GM21619 (cell line): ENCODE measurements around the gene VASN.

ENCODE experiments used
- ATAC-seq: cut with Tn5 transposase; IDR thresholded peaks from one replicate; pipeline ENCODE4 v1.9.1; 2021; ENCODE audit not compliant: unreplicated experiment

Gene VASN

DNA sequence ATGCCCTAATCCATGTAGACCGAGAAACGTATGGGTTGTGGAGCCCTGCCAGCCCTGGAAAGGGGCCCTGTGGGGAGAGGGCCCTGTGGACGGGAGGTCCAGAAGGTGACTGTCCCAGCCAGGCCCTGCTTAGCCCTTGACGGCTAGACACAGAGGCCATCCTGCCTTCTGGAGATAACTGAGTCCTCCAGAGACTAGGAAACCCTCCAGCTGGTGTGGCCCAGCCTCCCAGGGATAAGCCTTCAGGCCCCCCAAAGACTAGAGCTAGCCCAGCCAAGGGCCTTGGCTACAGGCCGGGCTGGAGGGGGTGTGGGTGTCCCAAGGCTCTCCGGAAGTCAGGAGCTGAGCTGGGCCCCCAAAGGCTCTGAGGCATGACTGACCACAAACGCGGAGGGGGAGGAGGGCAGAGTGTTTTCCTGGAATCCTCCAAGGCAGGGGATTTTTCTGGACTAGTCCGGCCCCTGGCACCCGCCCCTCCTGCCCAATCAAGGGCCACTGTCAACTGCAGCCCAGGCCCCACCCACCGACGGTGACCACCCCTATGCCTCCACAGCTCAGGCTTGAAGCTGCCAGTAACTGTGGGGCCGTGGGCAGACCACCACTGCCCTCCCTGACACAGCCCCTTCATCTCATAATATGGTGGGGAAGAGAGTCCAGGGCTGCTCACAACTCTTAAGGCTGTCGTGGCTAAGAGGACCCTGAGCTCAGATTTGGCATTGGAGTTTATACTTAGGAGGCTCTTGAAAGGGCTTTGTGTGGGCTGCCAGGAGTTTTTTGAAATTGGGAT, 885 bp upstream of the VASN start:
- ATAC-seq = no peak

DNA sequence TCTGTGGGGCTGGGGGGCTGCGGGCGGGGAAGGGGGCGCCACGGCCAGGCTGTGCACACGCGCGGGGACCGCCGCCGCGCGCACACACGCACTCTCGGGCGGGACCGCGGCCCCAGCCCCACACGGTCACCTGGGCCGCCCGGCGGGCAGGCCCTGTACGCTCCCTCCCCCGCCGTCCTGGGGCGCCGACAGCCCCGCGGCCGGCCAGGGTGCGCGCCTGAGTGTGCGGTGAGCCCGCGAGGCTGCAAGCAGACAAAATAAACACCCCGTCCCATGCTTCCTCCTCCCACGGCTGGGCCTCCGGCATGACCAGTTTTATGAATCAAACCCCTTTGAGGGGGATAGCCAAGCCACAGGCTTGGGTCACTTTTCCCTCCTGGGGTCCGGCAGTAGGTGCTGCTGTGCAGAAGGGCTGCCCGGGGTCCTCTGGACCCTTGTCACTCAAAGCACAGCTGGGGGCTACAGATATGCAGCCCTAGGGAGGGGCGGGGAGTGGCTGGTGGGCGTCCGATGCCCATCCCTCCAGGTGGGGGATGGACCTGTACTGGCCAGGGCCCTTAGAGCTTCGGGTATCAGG, 441 bp downstream of the VASN start:
- ATAC-seq = no peak

DNA sequence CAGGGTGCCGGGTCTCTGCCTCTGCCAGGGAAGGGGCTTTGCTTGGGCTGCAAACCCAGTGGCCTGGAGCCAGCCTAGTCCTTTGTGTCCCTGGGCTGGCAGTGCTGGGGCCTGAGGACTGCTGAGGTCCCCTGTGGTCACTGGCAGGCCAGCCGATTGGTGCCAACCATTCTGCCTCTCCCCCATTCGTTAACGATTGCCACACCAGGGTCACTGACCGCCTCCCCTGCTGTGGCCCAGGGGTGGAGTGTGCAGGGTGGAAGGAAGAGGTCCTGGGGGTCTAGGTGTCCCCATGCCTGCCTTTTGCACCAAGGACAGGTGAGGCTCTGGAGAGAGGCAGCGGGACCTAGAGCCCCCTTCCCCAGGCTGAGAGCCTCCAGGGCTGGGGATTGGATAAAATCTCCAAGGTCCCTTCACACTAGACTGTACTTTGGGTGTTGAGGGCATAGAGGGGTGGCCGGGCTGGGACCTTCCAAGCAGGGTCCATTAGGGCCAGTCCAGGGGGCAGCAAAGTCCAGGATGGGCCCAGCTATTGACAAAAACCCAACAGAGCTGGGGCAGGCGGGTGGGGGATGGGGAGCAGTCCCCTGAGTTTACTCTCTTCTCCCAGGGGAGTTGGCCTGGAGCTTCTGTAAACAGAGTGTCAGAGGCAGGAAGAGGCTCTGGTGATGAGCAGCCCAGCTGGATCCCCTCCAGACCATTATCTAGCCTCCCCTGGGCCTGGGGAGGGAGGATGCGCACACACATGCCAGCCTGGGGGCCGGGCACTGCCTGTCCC, 1.1 kb downstream of the VASN start:
- ATAC-seq = no peak

DNA sequence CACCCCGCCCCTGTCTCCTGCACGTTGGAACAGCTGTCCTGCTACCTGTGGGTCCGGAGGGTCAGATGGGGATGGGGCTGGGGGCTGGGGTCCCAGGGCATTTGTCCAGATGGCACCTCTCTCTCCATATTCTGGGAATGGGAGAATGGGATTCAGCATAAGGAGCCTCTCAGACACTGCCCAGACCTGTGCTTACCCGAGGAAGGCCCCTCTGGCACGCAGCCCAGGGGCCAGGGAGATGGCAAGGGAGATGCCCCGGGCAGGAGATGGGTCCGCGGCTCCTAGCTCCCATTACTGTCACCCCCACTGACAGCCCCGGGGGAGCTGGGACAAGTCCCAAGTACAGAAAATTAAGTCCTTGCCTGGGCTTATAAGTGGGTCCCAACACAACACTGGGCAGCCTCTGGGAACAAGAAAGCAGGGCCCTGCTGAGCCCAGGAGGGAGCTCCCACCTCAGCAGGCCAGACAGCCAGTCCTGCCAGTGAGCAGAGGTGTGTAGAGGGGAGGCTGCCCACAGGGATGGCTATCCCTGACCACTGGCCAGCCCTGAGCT, 1.8 kb downstream of the VASN start:
- ATAC-seq = no peak

DNA sequence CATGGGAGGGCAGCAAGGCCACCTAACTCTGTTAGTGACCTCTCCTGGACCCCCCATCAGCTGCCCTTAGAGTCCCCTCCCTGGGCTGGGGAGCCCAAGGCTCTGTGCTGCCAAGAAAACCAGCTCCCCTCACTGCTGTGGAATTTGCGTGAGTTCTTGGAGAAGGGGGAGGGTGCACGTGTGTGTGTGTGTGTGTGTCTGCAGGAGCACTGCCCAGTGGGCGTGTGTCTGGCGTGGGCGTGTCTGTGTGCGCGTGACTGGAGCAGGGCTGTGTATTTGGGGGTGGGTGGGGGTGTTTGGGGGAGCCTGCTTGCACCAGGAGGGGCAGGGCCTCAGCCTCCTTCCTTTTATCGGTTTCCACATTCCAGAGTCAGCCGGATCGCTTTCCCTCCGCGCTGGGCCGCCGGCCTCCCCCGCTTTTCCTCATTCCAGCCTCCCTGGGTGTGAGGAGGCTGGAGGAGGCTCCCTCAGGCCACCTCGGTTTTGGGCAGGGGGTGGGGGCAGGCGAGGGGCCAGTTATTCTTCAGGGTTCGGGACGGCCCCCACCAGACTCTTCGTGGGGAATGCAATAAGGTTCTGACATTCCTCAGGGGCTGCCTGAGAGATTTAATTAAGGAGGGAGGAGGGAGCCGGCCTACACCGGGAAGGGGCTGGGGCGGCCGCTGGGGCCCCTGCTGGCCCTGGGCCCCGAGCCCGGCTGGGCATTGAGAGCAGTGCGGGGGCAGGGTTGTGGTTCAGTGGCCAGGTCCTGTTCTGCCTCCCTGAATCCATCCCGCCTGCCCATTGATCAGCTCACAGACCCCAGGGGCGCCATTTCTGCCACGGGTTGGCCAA, 2.5 kb downstream of the VASN start:
- no peak for ATAC-seq

DNA sequence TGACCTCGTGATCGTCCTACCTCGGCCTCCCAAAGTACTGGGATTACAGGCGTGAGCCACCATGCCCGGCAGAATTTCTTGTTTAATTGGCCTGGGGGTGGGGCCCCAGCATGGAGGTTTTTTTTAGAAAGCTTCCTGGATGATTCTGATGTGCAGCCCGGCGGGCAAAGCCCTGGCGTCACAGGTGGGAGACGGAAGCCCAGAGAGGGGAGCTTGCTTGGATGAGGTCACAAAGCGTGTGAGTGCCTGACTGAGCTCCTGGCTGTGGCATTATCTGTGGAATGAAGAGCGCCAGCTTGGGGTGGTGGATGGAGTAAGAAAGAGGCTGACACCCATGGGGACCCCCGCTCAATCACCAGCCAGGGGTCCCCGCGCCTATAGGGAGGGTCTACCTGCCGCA, 4.1 kb downstream of the VASN start:
- no peak for ATAC-seq

DNA sequence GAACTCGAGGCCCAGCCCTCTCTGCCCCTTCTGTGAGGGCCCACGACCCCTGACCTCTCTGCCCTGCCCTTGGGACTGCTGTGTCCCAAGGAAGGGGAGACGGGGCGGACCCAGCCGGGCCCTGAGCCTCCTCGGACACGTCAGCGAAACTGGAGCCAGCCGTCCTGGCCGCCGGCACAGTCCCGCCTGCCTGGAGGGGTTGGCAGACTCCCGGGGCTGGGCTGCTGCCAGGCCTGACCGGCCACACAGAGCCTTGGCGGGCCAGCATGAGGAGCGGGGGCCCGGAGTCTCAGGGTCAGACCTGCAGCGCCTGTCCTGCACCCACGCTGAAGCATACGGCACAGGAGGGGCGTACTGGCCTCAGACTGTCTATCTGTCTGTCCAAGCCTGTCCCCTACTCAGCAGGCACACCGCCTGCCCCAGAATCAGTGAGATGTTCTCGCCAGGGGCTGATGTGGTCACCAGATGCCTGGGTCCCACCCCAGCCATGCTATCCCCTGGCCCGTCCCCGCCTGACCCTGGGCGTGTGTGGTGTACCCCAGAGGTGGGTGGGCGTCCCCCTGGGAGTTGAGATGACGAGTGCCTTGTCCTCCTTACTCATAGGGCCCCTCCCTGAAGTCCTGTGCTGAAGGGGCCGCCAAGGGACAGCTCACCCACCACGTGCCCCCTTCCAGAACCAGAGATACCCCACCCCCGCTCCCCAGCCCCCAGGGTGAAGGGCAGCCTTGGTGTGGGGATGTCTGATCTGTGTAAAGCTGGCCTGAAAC, 4.7 kb downstream of the VASN start:
- no peak for ATAC-seq

DNA sequence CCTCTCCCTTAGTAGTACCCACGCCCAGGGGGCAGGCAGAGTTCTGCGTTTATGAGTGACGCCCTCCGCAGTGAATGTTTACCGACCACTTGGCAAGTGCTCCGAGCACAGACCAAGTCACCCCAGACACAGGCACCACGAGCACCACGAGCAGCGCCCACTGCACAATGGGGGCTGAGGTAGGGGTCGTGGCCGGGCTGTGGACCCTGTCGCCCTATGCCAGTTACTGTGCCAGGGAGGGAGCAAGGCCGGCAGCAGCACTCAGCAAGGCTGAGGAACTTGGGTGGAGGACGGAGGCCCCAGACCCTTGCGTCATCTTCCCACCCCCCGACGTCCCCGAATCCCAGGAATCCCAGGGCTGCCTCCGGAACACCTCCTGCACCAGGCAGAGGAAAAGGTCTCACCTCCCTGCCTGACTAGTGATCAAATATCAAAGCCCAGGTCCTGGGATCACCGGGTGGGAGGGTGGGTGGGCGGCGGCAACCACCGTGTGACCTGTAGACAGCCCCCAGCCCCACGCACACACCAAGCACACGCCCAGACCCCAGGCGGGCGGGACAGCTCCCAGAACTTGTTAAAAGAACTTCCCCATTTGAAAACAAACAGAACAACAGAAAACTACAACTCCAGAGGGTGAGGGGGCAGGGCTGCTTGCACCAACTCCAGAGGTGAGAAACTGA, 5.4 kb downstream of the VASN start:
- ATAC-seq = no peak

DNA sequence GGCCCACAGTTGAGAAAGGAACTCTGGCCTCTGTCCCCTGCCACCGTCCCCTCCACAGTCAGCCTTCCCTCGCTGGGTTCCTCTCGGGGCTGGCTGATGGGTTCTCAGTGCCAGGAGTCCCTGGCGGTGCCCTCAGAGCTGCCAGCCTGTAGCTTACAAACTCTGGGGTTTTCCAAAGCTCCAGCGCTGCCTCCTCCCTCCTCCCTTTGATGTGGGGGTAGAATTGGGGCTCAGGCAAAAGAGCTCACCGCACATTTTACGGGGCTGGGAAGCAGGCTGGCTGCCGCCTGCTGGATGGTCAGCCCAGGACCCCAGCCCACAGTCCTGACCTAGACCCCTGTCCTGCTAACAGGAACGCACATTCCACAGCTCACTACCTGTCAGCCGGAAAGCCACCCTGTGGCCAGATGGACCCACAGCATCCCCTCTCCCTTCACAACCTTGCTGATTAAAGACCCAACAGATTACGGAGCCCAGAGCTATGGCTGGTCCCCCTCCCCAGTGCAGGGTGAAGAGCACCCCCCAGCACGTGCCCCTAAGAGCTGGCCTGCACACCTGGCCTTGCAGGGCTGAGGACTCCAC, 6.0 kb downstream of the VASN start:
- ATAC-seq = no peak

DNA sequence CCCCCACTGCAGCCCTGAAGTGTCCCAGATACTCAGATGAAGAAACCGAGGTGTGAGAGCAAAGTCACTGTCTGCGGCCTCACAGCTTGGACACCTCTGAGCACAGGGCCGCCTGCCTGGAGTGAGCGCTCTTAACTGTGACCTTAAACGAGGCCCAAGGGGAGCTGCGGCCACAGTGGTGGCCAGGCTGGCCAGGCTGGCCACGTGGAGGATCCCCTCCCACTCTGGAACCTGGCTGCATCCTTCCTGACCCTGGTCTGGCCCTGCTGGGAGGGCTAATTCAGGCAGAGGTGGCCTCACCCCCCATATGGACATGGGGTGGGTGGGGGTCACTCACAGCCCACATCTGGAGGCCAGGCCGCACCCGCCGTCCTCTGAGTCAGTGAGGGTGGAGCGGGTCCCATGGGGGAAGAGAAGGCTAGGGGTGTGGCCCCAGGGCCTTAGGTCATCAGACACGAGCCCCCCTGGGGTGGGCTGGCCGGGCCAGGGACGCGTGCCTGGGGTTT, 6.6 kb downstream of the VASN start:
- ATAC-seq = no peak

DNA sequence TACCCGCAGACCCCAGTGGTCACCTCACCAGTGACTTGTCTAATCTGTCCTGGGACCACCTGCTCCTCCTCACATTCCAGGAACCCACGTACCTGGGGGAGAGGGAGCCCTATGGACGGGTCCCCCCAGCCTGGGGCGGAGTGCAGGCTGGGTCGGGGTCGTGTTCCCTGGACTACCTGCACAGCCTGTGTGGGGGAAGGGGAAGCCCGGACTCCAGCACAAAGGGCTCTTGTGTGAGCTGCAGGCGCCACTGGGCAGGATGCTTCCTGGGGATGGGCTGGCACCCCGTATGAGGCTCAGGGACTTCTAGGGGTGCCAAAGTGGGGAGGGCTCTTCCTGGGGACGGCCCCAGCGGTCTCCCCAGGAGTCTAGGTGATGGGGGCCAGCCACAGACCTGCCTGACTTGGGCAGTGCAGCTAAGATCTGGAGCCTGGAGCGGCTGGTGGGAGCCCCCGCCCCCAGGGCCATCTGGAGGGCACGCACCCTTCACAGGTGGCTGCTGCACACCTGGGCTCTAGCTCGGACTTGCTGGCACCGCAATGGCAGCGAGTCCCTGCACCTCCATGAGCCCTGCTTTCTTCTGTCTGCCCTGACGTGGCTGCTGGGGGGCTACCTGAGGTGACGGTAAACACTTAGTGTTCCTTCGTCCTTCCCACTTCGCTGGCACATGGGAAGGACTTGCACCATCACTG, 7.5 kb downstream of the VASN start:
- no peak for ATAC-seq

DNA sequence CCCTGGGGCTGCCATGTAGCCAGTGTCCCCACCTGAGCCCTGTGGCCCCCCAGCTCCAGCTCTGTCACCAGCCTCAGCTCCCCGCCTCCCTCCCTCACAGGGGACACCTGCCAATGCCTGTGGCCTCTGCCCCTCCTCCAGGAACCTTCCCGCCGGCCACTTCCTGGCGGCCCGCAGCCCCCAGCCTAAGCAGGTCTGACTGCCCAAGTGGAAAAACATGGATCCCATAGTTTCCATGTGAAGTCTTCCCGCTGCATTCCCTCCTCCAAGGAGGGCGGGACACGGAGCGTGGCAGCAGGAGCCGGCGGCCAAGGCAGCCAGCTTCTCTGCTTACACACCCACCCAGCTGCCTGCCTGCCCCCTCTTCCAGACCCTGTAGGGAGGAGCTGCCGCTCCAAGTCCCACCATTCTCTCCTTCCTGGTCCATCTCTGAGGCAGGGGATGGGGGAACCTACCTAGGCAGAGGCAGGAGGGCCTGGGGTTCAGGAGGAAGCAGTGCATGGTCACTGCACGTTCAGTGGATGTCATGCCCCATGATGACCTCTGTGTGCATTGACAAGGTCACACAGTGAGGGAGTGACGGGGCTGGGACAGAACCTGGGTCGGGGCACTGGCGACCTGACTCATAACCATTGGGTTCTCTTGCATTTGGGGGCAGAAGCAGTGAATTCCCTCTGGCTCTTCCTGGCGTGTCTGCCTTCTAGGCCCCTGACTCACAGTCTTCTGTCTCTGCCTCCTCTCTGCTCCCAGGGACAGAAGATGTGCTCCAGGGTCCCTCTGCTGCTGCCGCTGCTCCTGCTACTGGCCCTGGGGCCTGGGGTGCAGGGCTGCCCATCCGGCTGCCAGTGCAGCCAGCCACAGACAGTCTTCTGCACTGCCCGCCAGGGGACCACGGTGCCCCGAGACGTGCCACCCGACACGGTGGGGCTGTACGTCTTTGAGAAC, 8.7 kb downstream of the VASN start:
- ATAC-seq = no peak

DNA sequence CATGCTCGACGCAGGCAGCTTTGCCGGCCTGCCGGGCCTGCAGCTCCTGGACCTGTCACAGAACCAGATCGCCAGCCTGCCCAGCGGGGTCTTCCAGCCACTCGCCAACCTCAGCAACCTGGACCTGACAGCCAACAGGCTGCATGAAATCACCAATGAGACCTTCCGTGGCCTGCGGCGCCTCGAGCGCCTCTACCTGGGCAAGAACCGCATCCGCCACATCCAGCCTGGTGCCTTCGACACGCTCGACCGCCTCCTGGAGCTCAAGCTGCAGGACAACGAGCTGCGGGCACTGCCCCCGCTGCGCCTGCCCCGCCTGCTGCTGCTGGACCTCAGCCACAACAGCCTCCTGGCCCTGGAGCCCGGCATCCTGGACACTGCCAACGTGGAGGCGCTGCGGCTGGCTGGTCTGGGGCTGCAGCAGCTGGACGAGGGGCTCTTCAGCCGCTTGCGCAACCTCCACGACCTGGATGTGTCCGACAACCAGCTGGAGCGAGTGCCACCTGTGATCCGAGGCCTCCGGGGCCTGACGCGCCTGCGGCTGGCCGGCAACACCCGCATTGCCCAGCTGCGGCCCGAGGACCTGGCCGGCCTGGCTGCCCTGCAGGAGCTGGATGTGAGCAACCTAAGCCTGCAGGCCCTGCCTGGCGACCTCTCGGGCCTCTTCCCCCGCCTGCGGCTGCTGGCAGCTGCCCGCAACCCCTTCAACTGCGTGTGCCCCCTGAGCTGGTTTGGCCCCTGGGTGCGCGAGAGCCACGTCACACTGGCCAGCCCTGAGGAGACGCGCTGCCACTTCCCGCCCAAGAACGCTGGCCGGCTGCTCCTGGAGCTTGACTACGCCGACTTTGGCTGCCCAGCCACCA, 9.7 kb downstream of the VASN start:
- no peak for ATAC-seq

DNA sequence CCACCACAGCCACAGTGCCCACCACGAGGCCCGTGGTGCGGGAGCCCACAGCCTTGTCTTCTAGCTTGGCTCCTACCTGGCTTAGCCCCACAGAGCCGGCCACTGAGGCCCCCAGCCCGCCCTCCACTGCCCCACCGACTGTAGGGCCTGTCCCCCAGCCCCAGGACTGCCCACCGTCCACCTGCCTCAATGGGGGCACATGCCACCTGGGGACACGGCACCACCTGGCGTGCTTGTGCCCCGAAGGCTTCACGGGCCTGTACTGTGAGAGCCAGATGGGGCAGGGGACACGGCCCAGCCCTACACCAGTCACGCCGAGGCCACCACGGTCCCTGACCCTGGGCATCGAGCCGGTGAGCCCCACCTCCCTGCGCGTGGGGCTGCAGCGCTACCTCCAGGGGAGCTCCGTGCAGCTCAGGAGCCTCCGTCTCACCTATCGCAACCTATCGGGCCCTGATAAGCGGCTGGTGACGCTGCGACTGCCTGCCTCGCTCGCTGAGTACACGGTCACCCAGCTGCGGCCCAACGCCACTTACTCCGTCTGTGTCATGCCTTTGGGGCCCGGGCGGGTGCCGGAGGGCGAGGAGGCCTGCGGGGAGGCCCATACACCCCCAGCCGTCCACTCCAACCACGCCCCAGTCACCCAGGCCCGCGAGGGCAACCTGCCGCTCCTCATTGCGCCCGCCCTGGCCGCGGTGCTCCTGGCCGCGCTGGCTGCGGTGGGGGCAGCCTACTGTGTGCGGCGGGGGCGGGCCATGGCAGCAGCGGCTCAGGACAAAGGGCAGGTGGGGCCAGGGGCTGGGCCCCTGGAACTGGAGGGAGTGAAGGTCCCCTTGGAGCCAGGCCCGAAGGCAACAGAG, 10.5 kb downstream of the VASN start:
- ATAC-seq = no peak

DNA sequence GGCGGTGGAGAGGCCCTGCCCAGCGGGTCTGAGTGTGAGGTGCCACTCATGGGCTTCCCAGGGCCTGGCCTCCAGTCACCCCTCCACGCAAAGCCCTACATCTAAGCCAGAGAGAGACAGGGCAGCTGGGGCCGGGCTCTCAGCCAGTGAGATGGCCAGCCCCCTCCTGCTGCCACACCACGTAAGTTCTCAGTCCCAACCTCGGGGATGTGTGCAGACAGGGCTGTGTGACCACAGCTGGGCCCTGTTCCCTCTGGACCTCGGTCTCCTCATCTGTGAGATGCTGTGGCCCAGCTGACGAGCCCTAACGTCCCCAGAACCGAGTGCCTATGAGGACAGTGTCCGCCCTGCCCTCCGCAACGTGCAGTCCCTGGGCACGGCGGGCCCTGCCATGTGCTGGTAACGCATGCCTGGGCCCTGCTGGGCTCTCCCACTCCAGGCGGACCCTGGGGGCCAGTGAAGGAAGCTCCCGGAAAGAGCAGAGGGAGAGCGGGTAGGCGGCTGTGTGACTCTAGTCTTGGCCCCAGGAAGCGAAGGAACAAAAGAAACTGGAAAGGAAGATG, 11.2 kb downstream of the VASN start:
- ATAC-seq = no peak
